Upper lobe of left lung (tissue), 6 donors: ENCODE data around the gene GSG1L. TPM values are rescaled to one million over a fixed set of nuclear protein-coding genes. Genes with fewer than 3 reads are reported as not detected.

Experiments used
- ATAC-seq, 2 donors: fragments of 200-7000 bp; cut with Tn5 transposase; one replicate each; pipeline ENCODE4 v1.9.1; 2022; ENCODE audit warnings: mild to moderate bottlenecking in 2 of 2, moderate library complexity in 2 of 2; ENCODE audit not compliant: low FRiP score in 2 of 2
- DNase-seq, 2 donors: peaks; one replicate each; pipeline ENCODE4 v3.0.0-alpha.2; 2019 to 2020
- H3K27ac ChIP-seq, 4 donors: fragments of 200-600 bp; sonication (generic); one replicate each; pipeline ENCODE4 v1.5.1; 2016 to 2019
- H3K27me3 ChIP-seq, 4 donors: fragments of 200-600 bp; sonication (generic); one replicate each; pipeline ENCODE4 v1.5.1; 2017 to 2019
- H3K36me3 ChIP-seq, 4 donors: fragments of 200-600 bp; sonication (generic); one replicate each; pipeline ENCODE4 v1.5.1; 2016 to 2019
- H3K4me1 ChIP-seq, 4 donors: fragments of 200-600 bp; sonication (generic); one replicate each; pipeline ENCODE4 v1.5.1; 2018 to 2019
- H3K4me3 ChIP-seq, 4 donors: fragments of 200-600 bp; sonication (generic); one replicate each; pipeline ENCODE4 v1.5.1; 2017 to 2019; ENCODE audit warnings: mild to moderate bottlenecking in 2 of 4, moderate library complexity in 1 of 4
- H3K9me3 ChIP-seq, 4 donors: fragments of 200-600 bp; sonication (generic); one replicate each; pipeline ENCODE4 v1.5.1; 2018 to 2019
- CTCF ChIP-seq, 6 experiments: fragments of 450-650 bp in 4 of 6; fragments of 200-600 bp in 2 of 6; sonication (generic) in 2 of 6; IDR thresholded peaks; one replicate each; pipeline ENCODE4 v1.5.1; 2016 to 2019; ENCODE audit warnings: antibody characterized with exemption in 6 of 6
- EP300 ChIP-seq, 4 donors: sonication (generic); formaldehyde crosslinking; IDR thresholded peaks; one replicate each; pipeline ENCODE4 v1.5.1; 2017; ENCODE audit warnings: antibody characterized with exemption in 4 of 4, control low read depth in 2 of 4
- POLR2A ChIP-seq, 4 donors: fragments of 450-650 bp; IDR thresholded peaks; one replicate each; pipeline ENCODE4 v1.5.1; 2016 to 2017; ENCODE audit warnings: antibody characterized with exemption in 4 of 4, mild to moderate bottlenecking in 2 of 4
- POLR2AphosphoS5 ChIP-seq, 2 donors: sonication (generic); formaldehyde crosslinking; IDR thresholded peaks; one replicate each; pipeline ENCODE4 v1.5.1; 2017; ENCODE audit warnings: antibody characterized with exemption in 2 of 2
- WGBS, 2 donors: methylation state at CpG; one replicate each; pipeline ENCODE4 v1.1.5; 2017 to 2018; 5-methylcytosine and 5-hydroxymethylcytosine counted together
- total RNA-seq, 6 donors: library from RNA; depleted of rRNA in 4 of 6; stranded (reverse); fragments of >200 nt in 4 of 6; gene quantifications; one replicate each; pipeline versions ENCODE4 v1.1.0 to v1.2.1, GENCODE V29; 2016 to 2021
- donor health status: DM: no; HTN: no; CAD: no; lungs with moderate emphysema.
- donor health status: DM: no; HTN: yes; CAD: no; lungs with severe emphysema.

Gene GSG1L
- total RNA-seq, 6 donors from 2014 or later = 2.2 TPM; not detected in 5

DNA sequence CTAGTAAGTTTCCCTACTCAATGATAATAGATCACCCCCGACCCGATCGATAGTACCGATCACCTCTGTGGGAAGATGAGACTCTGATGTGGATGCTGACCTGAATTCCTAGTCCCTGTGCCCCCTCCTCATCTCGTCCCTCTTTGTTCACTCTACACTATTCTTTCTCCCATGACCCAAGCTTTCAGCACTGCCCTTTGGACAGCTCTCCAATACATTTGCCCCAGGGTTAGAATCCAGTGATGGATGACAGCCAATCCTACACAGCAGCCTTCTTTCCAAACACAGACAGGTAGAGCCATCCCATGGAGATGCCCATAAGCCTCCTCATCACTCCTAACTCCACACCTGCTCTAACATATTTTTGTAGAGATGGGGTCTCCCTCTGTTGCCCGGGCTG is 141.1 kb downstream of the GSG1L start:
- no peaks in the 10 kb centered on the region for H3K9me3 ChIP-seq
- DNase-seq = no peak
- no peak overlapping the region for H3K27ac ChIP-seq
- no peak for ATAC-seq
- no peak overlapping the region for H3K4me3 ChIP-seq
- 60 to 61% methylated on average over 6 of the region's 6 CpGs for WGBS, 2 donors
- TF ChIP-seq EP300 (IDR thresholded peaks at IDR 0.05) (no peak), CTCF (IDR thresholded peaks at IDR 0.05) (no peak)
- H3K4me1 ChIP-seq = no peaks in the 10 kb centered on the region
- no peaks in the 10 kb centered on the region for H3K27me3 ChIP-seq
- H3K36me3 ChIP-seq = no peaks in the 10 kb centered on the region

- Histone ChIP-seq H3K27me3 (no peaks in the 10 kb centered on the region), H3K27ac (no peak overlapping the region), H3K4me1 (no peaks in the 10 kb centered on the region), H3K9me3 (no peaks in the 10 kb centered on the region), H3K36me3 (no peaks in the 10 kb centered on the region), H3K4me3 (no peak overlapping the region)
- no peak for ATAC-seq
- no peak for DNase-seq
- WGBS, 2 donors = 63 to 71% methylated on average over 4 of the region's 4 CpGs
- TF ChIP-seq CTCF (IDR thresholded peaks at IDR 0.05) = no peak
- no peak for TF ChIP-seq EP300 (IDR thresholded peaks at IDR 0.05)
- TF ChIP-seq POLR2AphosphoS5 (IDR thresholded peaks at IDR 0.05) = no peak
- no peak for TF ChIP-seq POLR2A (IDR thresholded peaks at IDR 0.05)
Observed at GRCh38 chr16:27921134-27921533, 142.4 kb downstream of the GSG1L start.

GRCh38 chr16:27920391-27920891 is 143.1 kb downstream of the GSG1L start:
- 14 to 26% methylated on average over 8 to 11 of the region's 11 CpGs for WGBS, 2 donors
- Histone ChIP-seq H3K4me1 (no peaks in the 10 kb centered on the region), H3K4me3 (no peak overlapping the region), H3K27ac (no peak overlapping the region), H3K36me3 (no peaks in the 10 kb centered on the region), H3K9me3 (no peaks in the 10 kb centered on the region), H3K27me3 (no peaks in the 10 kb centered on the region)
- no peak for ATAC-seq
- TF ChIP-seq POLR2A (IDR thresholded peaks at IDR 0.05) (no peak), CTCF (IDR thresholded peaks at IDR 0.05) (peak in 1 of 6 experiments; percentile 9)
- no peak for DNase-seq

DNA sequence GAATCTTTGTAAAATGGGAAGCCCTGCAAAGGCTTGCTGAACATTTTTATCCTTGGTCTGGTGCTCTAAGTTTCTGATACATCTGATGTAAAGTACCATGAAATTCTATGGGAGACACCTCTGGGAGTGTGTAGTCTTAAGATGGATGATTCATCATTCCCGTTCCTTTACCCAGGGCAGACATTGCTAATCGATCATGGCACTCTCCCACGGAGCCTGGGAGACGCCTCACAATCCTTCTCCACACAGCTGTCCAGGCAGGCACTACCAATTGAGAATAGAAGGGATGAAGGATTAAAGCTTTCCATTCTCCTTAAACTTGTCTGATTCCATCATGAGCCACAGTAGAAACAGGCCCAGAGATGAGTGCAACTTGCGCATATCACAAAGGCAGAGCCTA is 144.8 kb downstream of the GSG1L start:
- no peak for DNase-seq
- H3K4me3 ChIP-seq = no peak overlapping the region
- H3K27me3 ChIP-seq = no peaks in the 10 kb centered on the region
- 51 to 66% methylated on average over 5 of the region's 5 CpGs for WGBS, 2 donors
- TF ChIP-seq EP300 (IDR thresholded peaks at IDR 0.05) (no peak), POLR2AphosphoS5 (IDR thresholded peaks at IDR 0.05) (no peak), POLR2A (IDR thresholded peaks at IDR 0.05) (no peak), CTCF (IDR thresholded peaks at IDR 0.05) (no peak)
- H3K4me1 ChIP-seq = no peaks in the 10 kb centered on the region
- H3K9me3 ChIP-seq = no peaks in the 10 kb centered on the region
- no peaks in the 10 kb centered on the region for H3K36me3 ChIP-seq
- H3K27ac ChIP-seq = no peak overlapping the region
- ATAC-seq = no peak

GRCh38 chr16:27917949-27918348 is 145.6 kb downstream of the GSG1L start:
- TF ChIP-seq EP300 (IDR thresholded peaks at IDR 0.05) (no peak), POLR2AphosphoS5 (IDR thresholded peaks at IDR 0.05) (no peak), POLR2A (IDR thresholded peaks at IDR 0.05) (no peak), CTCF (IDR thresholded peaks at IDR 0.05) (no peak)
- Histone ChIP-seq H3K4me3 (no peak overlapping the region), H3K4me1 (no peaks in the 10 kb centered on the region), H3K27ac (no peak overlapping the region), H3K9me3 (no peaks in the 10 kb centered on the region), H3K27me3 (no peaks in the 10 kb centered on the region), H3K36me3 (no peaks in the 10 kb centered on the region)
- no peak for DNase-seq
- ATAC-seq = no peak
- 83 to 85% methylated on average over 1 of the region's 1 CpG for WGBS, 2 donors
